Measurements from ENCODE around the gene PCNP.
"Not testable (repeated sequence)": the region's sequence is repeated elsewhere in the genome, so short reads cannot be mapped to it uniquely, and the experiment has no call there.

Gene PCNP

GRCh38 chr3:101567528-101568317, 6.3 kb upstream of the PCNP start:
- DNase-seq: no peak

GRCh38 chr3:101571028-101571895, 2.7 kb upstream of the PCNP start:
- peak; percentile 55 for DNase-seq

GRCh38 chr3:101574388-101575112, 570 bp downstream of the PCNP start:
- peak; percentile 71 for DNase-seq

GRCh38 chr3:101577286-101577685, 3.3 kb downstream of the PCNP start:
- no peak for DNase-seq

GRCh38 chr3:101588616-101589015, 14.6 kb downstream of the PCNP start:
- DNase-seq: no peak

GRCh38 chr3:101591071-101591470, 17.1 kb downstream of the PCNP start:
- DNase-seq: no peak

- no peak for DNase-seq
These were observed 28.8 kb downstream of the PCNP start for GRCh38 chr3:101602731-101603130.

- no peak for DNase-seq
These were observed 29.2 kb downstream of the PCNP start for GRCh38 chr3:101603184-101603583.

- DNase-seq: not testable (repeated sequence)
These were observed 31.4 kb downstream of the PCNP start for GRCh38 chr3:101605398-101605797.

- DNase-seq: no peak
These were observed 37.0 kb downstream of the PCNP start for GRCh38 chr3:101611023-101611422.

- not testable (repeated sequence) for DNase-seq
These were observed 39.0 kb downstream of the PCNP start for GRCh38 chr3:101613014-101613413.

GRCh38 chr3:101615525-101615924, 41.5 kb downstream of the PCNP start:
- DNase-seq: no peak

GRCh38 chr3:101617478-101617877, 43.5 kb downstream of the PCNP start:
- DNase-seq: no peak

- no peak for DNase-seq
These were observed 44.7 kb downstream of the PCNP start for GRCh38 chr3:101618726-101619125.

GRCh38 chr3:101619734-101620133, 45.8 kb downstream of the PCNP start:
- no peak for DNase-seq

GRCh38 chr3:101623656-101624055, 49.7 kb downstream of the PCNP start:
- no peak for DNase-seq

GRCh38 chr3:101624857-101625256, 50.9 kb downstream of the PCNP start:
- DNase-seq: no peak

GRCh38 chr3:101625879-101626278, 51.9 kb downstream of the PCNP start:
- DNase-seq: no peak

- DNase-seq: no peak
These were observed 55.2 kb downstream of the PCNP start for GRCh38 chr3:101629219-101629618.

- no peak for DNase-seq
These were observed 57.3 kb downstream of the PCNP start for GRCh38 chr3:101631098-101631796.

GRCh38 chr3:101631959-101632358, 58.0 kb downstream of the PCNP start:
- not testable (repeated sequence) for DNase-seq

GRCh38 chr3:101632586-101632985, 58.6 kb downstream of the PCNP start:
- DNase-seq: no peak

- no peak for DNase-seq
These were observed 59.2 kb downstream of the PCNP start for GRCh38 chr3:101633186-101633585.
